H1 (cell line): ENCODE data around the gene BCL2L1. TPM values are rescaled to one million over a fixed set of nuclear protein-coding genes. Genes with fewer than 3 reads are reported as not detected.

ENCODE experiments used
- CTCF ChIA-PET: fragments of 300-600 bp; sonication (Branson Sonifier 250); formaldehyde crosslinking; loops from one replicate; lab custom pipeline; 2021; ENCODE audit not compliant: partially characterized antibody; lab: Charles Lee
- POLR2A ChIA-PET: fragments of 300-600 bp; sonication (Branson Sonifier 250); formaldehyde crosslinking; loops from one replicate; lab custom pipeline; 2021; ENCODE audit warnings: inconsistent platforms; ENCODE audit not compliant: partially characterized antibody; lab: Charles Lee
- DNase-seq, 2 experiments: peaks; one replicate each; pipeline versions ENCODE4 v3.0.0 to v3.0.0-alpha.2; 2010 to 2022; ENCODE audit warnings: low spot score in 2 of 2, low read depth in 1 of 2, mixed read lengths in 1 of 2
- FAIRE-seq: peaks from 2 replicates; lab custom pipeline; 2011; peaks lifted over from hg19 to GRCh38; lab: Jason Lieb, UNC
- H2AFZ ChIP-seq: 2 replicates; pipeline ENCODE4 v1.8.1; 2012; ENCODE audit warnings: low read length, inconsistent platforms
- H2AK5ac ChIP-seq: 2 replicates; pipeline ENCODE4 v1.6.1; 2013; ENCODE audit warnings: low read depth, low read length
- H2BK120ac ChIP-seq: replicated peaks from 2 replicates; pipeline ENCODE3; 2013; ENCODE audit warnings: low read depth, low read length, inconsistent platforms
- H2BK12ac ChIP-seq: 2 replicates; pipeline ENCODE4 v1.6.1; 2013; ENCODE audit warnings: low read depth, low read length
- H2BK15ac ChIP-seq: 2 replicates; pipeline ENCODE4 v1.6.1; 2013; ENCODE audit warnings: low read length
- H2BK20ac ChIP-seq: 2 replicates; pipeline ENCODE4 v1.6.1; 2013; ENCODE audit warnings: low read length
- H2BK5ac ChIP-seq: 2 replicates; pipeline ENCODE4 v1.6.1; 2013; ENCODE audit warnings: low read depth, low read length
- H3K14ac ChIP-seq: 2 replicates; pipeline ENCODE4 v1.6.1; 2013; ENCODE audit warnings: inconsistent platforms; ENCODE audit not compliant: insufficient read length
- H3K18ac ChIP-seq: 2 replicates; pipeline ENCODE4 v1.6.1; 2013; ENCODE audit warnings: low read length; ENCODE audit errors: extremely low read depth
- H3K23ac ChIP-seq: 2 replicates; pipeline ENCODE4 v1.6.1; 2013; ENCODE audit warnings: inconsistent platforms; ENCODE audit not compliant: insufficient read length
- H3K23me2 ChIP-seq: 2 replicates; pipeline ENCODE4 v1.6.1; 2013; ENCODE audit warnings: low read depth, low read length
- H3K27ac ChIP-seq: 2 replicates; pipeline ENCODE4 v1.6.1; 2011; ENCODE audit warnings: low read depth, low read length, inconsistent platforms
- H3K27me3 ChIP-seq, 4 experiments: replicated peaks in 1 of 4; 1 replicate in 1 of 4; 2 replicates in 3 of 4; pipeline versions ENCODE4 v1.6.1 to v1.8.1; 2011 to 2013; ENCODE audit warnings: low read length in 3 of 4, mild to moderate bottlenecking in 3 of 4, inconsistent platforms in 2 of 4, mixed read lengths in 2 of 4, moderate library complexity in 1 of 4; ENCODE audit not compliant: control insufficient read depth in 3 of 4, insufficient read depth in 3 of 4; ENCODE audit errors: extremely low read depth in 1 of 4
- H3K36me3 ChIP-seq, 4 experiments: 2 replicates each; pipeline versions ENCODE4 v1.6.1 to v1.8.1; 2011 to 2013; ENCODE audit warnings: mild to moderate bottlenecking in 4 of 4, low read length in 3 of 4, moderate library complexity in 2 of 4, control low read depth in 1 of 4, inconsistent platforms in 1 of 4; ENCODE audit not compliant: insufficient read depth in 4 of 4, control insufficient read depth in 2 of 4
- H3K4ac ChIP-seq: replicated peaks from 2 replicates; pipeline ENCODE3; 2013; ENCODE audit warnings: low read length, low read depth, mixed read lengths, inconsistent platforms; ENCODE audit not compliant: insufficient read length
- H3K4me1 ChIP-seq, 4 experiments: replicated peaks in 1 of 4; 1 replicate in 1 of 4; 2 replicates in 3 of 4; pipeline versions ENCODE4 v1.6.1 to v1.8.1; 2011 to 2013; ENCODE audit warnings: low read length in 3 of 4, inconsistent platforms in 2 of 4, mixed read lengths in 1 of 4; ENCODE audit not compliant: insufficient read depth in 4 of 4, control insufficient read depth in 3 of 4
- H3K4me2 ChIP-seq, 2 experiments: 2 replicates each; pipeline versions ENCODE4 v1.6.1 to v1.8.1; 2011 to 2013; ENCODE audit warnings: low read depth in 2 of 2, low read length in 2 of 2, control low read depth in 1 of 2, inconsistent platforms in 1 of 2, mild to moderate bottlenecking in 1 of 2; ENCODE audit not compliant: insufficient read depth in 1 of 2
- H3K4me3 ChIP-seq, 4 experiments: fragments of 200-600, 300-600 bp in 1 of 4; sonication (generic), shearing (Covaris generic), sonication (Bioruptor Twin) in 1 of 4; 2 replicates each; pipeline versions ENCODE4 v1.5.1 to v1.8.1; 2011 to 2016; ENCODE audit warnings: low read length in 4 of 4, low read depth in 3 of 4, control low read depth in 2 of 4, inconsistent platforms in 2 of 4, mild to moderate bottlenecking in 2 of 4, mixed read lengths in 1 of 4, moderate library complexity in 1 of 4; ENCODE audit not compliant: insufficient read depth in 2 of 4; ENCODE audit errors: extremely low read depth in 1 of 4
- H3K56ac ChIP-seq: replicated peaks from 2 replicates; pipeline ENCODE3; 2013; ENCODE audit warnings: low read depth, mild to moderate bottlenecking, mixed read lengths, low read length, inconsistent platforms; ENCODE audit not compliant: insufficient read length
- H3K79me1 ChIP-seq: 2 replicates; pipeline ENCODE4 v1.6.1; 2013; ENCODE audit warnings: low read depth, low read length, control low read depth
- H3K79me2 ChIP-seq, 2 experiments: 2 replicates each; pipeline versions ENCODE4 v1.6.1 to v1.8.1; 2012 to 2013; ENCODE audit warnings: low read length in 2 of 2, mild to moderate bottlenecking in 2 of 2, inconsistent platforms in 1 of 2; ENCODE audit not compliant: insufficient read depth in 2 of 2, control insufficient read depth in 1 of 2
- H3K9ac ChIP-seq, 4 experiments: replicated peaks in 1 of 4; 1 replicate in 1 of 4; 2 replicates in 3 of 4; pipeline versions ENCODE4 v1.6.1 to v1.8.1; 2011 to 2013; ENCODE audit warnings: low read depth in 3 of 4, low read length in 3 of 4, control low read depth in 2 of 4, mild to moderate bottlenecking in 2 of 4, moderate library complexity in 2 of 4, inconsistent platforms in 1 of 4; ENCODE audit errors: extremely low read depth in 1 of 4
- H3K9me3 ChIP-seq, 2 experiments: 2 replicates each; pipeline versions ENCODE4 v1.6.1 to v1.8.1; 2012 to 2013; ENCODE audit warnings: mild to moderate bottlenecking in 2 of 2, moderate library complexity in 2 of 2, control low read depth in 1 of 2, inconsistent platforms in 1 of 2, low read depth in 1 of 2, low read length in 1 of 2, mixed read lengths in 1 of 2; ENCODE audit not compliant: insufficient read depth in 2 of 2
- H4K20me1 ChIP-seq, 2 experiments: replicated peaks in 1 of 2; 2 replicates each; pipeline versions ENCODE3 to v1.8.1; 2011 to 2013; ENCODE audit warnings: inconsistent platforms in 2 of 2, low read length in 2 of 2, mild to moderate bottlenecking in 1 of 2; ENCODE audit not compliant: insufficient read depth in 2 of 2, control insufficient read depth in 1 of 2
- H4K5ac ChIP-seq: 2 replicates; pipeline ENCODE4 v1.6.1; 2013; ENCODE audit warnings: low read length, low read depth, mixed read lengths, inconsistent platforms; ENCODE audit not compliant: insufficient read length
- H4K8ac ChIP-seq: 2 replicates; pipeline ENCODE4 v1.8.0; 2013; ENCODE audit warnings: mild to moderate bottlenecking, moderate library complexity, low read length, inconsistent platforms; ENCODE audit not compliant: insufficient read depth; ENCODE audit errors: extremely low read depth
- H4K91ac ChIP-seq: replicated peaks from 2 replicates; pipeline ENCODE3; 2013; ENCODE audit warnings: low read length, mixed read lengths, inconsistent platforms; ENCODE audit not compliant: insufficient read length
- HDAC2 ChIP-seq, 2 experiments: fragments of 300-600 bp in 1 of 2; sonication (generic) in 1 of 2; IDR thresholded peaks; 2 replicates each; pipeline ENCODE4 v1.6.1; 2011 to 2012; ENCODE audit warnings: low read depth in 2 of 2, low read length in 2 of 2, mild to moderate bottlenecking in 2 of 2, moderate library complexity in 2 of 2, borderline replicate concordance in 1 of 2, inconsistent platforms in 1 of 2
- POU5F1 ChIP-seq: IDR thresholded peaks from 2 replicates; pipeline ENCODE4 v1.6.1; 2011; ENCODE audit warnings: low read depth, mild to moderate bottlenecking, low read length, moderate library complexity
- RFX5 ChIP-seq: IDR thresholded peaks from 2 replicates; pipeline ENCODE4 v1.6.1; 2011; ENCODE audit warnings: low read depth, low read length, improper control_type of control experiment, borderline replicate concordance
- WGBS, 2 experiments: shearing (Covaris generic) in 1 of 2; methylation state at CpG; one replicate each; pipeline versions ENCODE4 v1.1.6 to v1.1.7; 2013 to 2015; ENCODE audit warnings: low lambda C conversion rate in 2 of 2, mixed read lengths in 2 of 2, inconsistent platforms in 1 of 2, low coverage in 1 of 2, missing lambda C conversion rate in 1 of 2; ENCODE audit not compliant: insufficient replicate concordance in 2 of 2, insufficient coverage in 1 of 2, insufficient read length in 1 of 2; ENCODE audit errors: extremely low coverage in 1 of 2, missing lambda C conversion rate in 1 of 2; 5-methylcytosine and 5-hydroxymethylcytosine counted together
- polyA plus RNA-seq, 7 experiments: library from polyadenylated mRNA; depleted of rRNA in 3 of 7; stranded (reverse) in 5 of 7; unstranded in 2 of 7; fragments of >200 nt in 5 of 7; fragments of 200-250 nt in 2 of 7; gene quantifications; 1 replicate in 5 of 7; 2 replicates in 1 of 7; 4 replicates in 1 of 7; pipeline versions ENCODE4 v1.2.1 to v1.2.3, GENCODE V29; 2011 to 2013; ENCODE audit warnings: missing spikeins in 2 of 7, mixed read lengths in 2 of 7
- total RNA-seq: library from RNA; stranded (reverse); fragmentation: NEBNext Ultra II Directional; extraction: Animal tissue kit (Norgen Biotek cat#: 25700); gene quantifications from 2 replicates; pipeline ENCODE4 v1.2.1, GENCODE V29; 2021

BCL2L1 gene
- total and polyA plus RNA-seq, 2 of the 8 experiments (the other 6 are each of a cell fraction or from before 2014, with no cell fraction given), result 64.9 to 66.1 TPM

DNA sequence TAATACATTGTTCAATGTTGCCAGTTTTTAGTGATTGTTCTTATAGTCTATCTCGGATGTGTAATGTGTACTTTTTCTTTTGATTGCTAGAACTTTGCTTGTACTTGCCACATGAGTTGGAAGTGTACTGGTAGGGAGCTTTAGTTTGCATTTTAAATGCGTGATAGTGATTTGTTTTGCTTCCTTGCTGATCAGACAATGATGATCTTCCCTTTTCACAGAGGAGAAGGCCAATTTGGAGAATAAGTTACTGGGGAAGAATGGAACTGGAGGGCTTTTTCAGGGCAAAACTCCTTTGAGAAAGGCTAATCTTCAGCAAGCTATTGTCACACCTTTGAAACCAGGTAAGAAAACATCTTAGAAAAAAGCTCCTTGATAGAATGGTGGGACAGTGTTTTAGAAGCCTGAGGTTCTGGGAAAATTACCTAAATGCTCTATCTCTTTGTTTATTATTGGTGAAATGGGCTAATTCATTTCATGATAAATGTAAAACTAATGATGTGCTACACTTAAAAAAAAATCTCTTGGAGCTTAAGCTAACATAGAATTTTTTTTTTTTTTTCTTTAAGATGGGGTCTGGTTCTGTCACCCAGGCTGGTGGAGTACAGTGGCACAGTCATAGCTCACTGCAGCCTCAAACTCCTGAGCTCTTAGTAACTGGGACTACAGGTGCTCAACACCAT lies 37.3 kb upstream of the BCL2L1 start:
- Histone ChIP-seq H3K23ac (no peak overlapping the region), H2BK20ac (no peak overlapping the region), H3K27ac (no peak overlapping the region), H4K20me1 (peaks cover 0 to 6% of the 10 kb centered on the region in 2 experiments), H3K23me2 (no peaks in the 10 kb centered on the region), H3K4me1 (no peaks in the 10 kb centered on the region), H3K36me3 (peaks cover 24 to 43% (median 25%) of the 10 kb centered on the region in 4 experiments; a peak in 7 of 8 replicates), H3K56ac (no peak overlapping the region), H3K4me2 (no peak overlapping the region), H3K14ac (no peak overlapping the region), H3K9ac (no peak overlapping the region), H2BK15ac (no peak overlapping the region), H3K4me3 (no peak overlapping the region), H3K27me3 (no peaks in the 10 kb centered on the region), H4K91ac (no peak overlapping the region), H2BK5ac (no peak overlapping the region), H2BK120ac (no peak overlapping the region), H2BK12ac (no peak overlapping the region), H3K4ac (no peak overlapping the region), H3K18ac (no peak overlapping the region), H3K79me2 (peaks cover 0 to 47% of the 10 kb centered on the region in 2 experiments; a peak in 2 of 4 replicates), H4K5ac (no peak overlapping the region), H4K8ac (no peak overlapping the region), H2AK5ac (no peak overlapping the region), H2AFZ (no peak overlapping the region), H3K79me1 (no peaks in the 10 kb centered on the region), H3K9me3 (no peaks in the 10 kb centered on the region)
- POLR2A ChIA-PET, result interaction anchor here (0.6 to 1.5 kb wide), 3 partner anchors 12 to 48 kb away, joined by 3 read pairs; no protein-coding TSS in a partner anchor
- WGBS, 2 experiments, result 90% methylated on average over 2 of the region's 2 CpGs; no CpG with 5 or more reads in 1 of the 2 experiments
- CTCF ChIA-PET, result interaction anchor here (0.9 to 2.3 kb wide), 2 partner anchors 16 to 36 kb away, joined by 3 to 6 read pairs; no protein-coding TSS in a partner anchor
- DNase-seq, result no peak
- FAIRE-seq, result no peak
- TF ChIP-seq HDAC2 (IDR thresholded peaks at IDR 0.05; ENCODE audit: borderline replicate concordance in 1 of 2, low read depth in 2 of 2, low read length in 2 of 2) (no peak), RFX5 (no peak), POU5F1 (no peak)
